Measurements from ENCODE around the gene C4B.
"Not testable (repeated sequence)": the region's sequence is repeated elsewhere in the genome, so short reads cannot be mapped to it uniquely, and the experiment has no call there.

Gene C4B

GRCh38 chr6:31981744-31982143 lies 32.9 kb upstream of the C4B start, which contains the start of gene C4A:
C4A (plus strand) TSS chr6:31982057; CDS start chr6:31982108, 51 bp downstream.
- DNase-seq (ENCODE audit: low spot score), result not testable (repeated sequence)

DNA sequence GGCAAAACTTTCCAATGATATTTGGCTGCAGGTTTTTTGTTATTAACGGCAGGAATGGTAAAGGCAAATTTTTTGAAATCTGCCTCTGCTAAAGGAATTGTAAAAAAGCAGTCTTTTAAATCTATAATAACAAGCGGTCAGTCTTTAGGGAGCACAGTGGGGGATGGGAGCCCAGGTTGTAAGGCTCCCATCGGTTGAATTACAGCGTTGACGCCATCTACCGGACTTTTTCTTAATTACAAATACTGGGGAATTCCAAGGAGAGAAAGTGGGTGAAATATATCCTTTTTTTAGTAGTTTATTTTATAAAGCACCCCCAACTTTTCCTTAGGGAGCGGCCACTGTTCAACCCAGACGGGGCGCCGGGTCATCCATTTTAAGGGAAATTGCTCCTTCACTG lies 25.2 kb upstream of the C4B start:
- DNase-seq (ENCODE audit: low spot score), result not testable (repeated sequence)

- not testable (repeated sequence) for DNase-seq (ENCODE audit: low spot score)
Measured at GRCh38 chr6:31994421-31994820, 20.2 kb upstream of the C4B start.

DNA sequence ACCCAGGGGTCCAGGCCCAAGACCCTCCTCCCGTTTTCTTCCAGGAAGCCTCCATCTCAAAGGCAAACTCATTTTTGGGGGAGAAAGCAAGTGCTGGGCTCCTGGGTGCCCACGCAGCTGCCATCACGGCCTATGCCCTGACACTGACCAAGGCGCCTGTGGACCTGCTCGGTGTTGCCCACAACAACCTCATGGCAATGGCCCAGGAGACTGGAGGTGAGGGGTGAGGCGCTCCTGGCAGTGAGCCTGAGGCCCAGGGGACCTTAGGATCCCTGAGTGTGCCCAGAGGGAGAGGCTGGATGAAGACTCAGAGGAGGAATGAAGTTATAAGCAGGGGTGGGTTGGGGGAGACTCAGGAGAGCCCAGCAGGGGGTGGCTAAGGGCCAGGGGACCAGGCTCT lies 18.2 kb upstream of the C4B start:
- DNase-seq (ENCODE audit: low spot score), result not testable (repeated sequence)

DNA sequence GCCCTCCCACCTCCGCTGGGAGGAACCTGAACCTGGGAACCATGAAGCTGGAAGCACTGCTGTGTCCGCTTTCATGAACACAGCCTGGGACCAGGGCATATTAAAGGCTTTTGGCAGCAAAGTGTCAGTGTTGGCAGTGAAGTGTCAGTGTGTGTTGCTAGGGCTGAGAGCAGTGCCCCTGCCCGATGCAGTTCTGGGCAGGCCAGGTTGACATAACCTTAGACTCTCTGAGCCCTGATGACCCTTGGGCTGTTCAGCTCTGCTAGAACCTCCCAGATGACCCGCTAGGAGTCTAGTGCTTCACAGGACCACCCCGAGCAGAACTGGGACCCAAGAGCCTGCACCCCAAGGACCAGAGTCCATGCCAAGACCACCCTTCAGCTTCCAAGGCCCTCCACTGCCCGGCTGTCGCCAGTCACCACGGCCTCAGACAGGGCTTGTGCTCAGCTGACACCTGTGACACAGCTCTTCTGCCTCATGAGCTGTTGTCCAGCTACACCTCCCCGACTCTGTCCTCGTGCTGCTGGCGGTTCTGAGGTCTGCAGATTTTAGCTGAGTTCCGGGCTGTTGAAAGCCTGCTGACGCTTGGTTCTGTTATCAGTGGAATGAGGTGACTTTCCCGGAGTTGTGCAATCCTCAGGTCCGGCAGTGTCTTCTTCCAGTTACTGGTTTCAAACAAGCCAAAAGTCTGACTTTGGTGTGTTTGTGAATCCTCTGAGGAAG lies 11.9 kb upstream of the C4B start:
- not testable (repeated sequence) for DNase-seq (ENCODE audit: low spot score)

DNA sequence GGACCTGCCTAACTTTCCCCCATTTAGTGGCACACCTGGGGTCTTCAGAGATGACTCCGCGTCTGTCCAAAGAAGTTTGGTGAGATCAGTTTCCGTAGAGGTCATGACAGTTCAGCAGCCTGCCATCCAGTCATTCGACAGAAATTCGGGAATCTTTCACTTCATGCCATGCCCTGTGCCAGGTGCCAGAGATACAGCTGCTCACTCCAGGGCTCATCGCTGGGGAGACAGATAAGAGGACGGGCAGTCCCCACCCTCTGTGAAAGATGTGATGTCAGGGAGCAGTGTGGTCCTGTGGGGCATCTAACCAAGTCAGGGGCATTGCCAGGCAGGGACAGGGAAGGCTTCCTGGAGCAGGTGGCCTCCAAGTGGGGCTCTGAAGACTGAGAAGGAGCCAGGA lies 11.3 kb upstream of the C4B start:
- DNase-seq (ENCODE audit: low spot score), result not testable (repeated sequence)

DNA sequence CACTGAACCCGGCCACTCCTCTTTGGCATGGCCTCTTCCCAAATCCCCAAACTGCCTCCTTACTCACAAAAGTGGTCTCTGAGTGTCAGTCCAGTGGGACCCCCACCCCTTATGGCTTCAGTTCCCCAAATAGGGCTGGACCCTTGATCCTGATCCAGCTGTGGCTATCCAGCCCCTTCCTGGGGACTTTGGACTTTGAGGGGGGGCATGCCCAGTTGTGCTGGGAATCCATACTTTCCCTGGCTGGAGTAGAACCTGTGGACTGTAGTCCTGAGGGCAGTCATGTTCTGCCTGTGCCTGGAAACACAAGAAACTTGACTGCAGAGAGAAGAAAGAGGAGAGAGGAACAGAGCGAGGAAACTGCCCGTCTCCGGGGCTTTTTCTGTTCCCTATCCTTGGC lies 10.2 kb upstream of the C4B start:
- not testable (repeated sequence) for DNase-seq (ENCODE audit: low spot score)

DNA sequence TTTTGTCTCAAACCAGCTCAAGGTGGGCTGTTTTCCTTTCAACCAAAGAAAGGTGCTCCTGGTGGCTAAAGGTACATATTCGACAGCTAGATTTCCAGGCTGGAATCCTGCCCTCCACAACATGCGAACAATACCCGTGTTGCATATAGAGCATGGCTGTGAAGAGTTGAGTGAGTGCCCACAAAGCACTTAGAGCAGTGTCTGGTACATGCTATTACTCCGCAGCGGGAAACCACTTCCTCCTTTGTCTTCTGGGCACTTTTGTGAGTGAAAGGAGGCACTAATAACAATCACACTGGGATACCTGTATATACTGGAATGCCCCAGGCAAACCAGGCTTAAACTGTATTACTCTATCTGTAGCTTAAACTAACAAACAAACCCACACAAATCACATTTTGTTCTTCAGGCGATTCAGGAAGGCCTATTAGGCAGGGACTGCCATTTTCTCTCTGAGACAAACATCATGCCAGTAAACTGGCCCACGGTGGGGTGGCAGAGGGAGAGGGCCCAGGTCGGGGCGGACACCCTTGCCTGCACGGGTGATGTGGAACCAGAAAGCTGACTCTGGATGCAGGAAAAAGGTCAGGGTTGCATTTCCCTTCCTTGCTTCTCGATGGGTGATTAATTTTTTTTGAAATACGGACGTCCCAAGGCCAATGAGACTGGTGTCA lies 9.6 kb upstream of the C4B start:
- DNase-seq (ENCODE audit: low spot score), result not testable (repeated sequence)

- not testable (repeated sequence) for DNase-seq (ENCODE audit: low spot score)
Measured at GRCh38 chr6:32005538-32005880, 9.1 kb upstream of the C4B start.

DNA sequence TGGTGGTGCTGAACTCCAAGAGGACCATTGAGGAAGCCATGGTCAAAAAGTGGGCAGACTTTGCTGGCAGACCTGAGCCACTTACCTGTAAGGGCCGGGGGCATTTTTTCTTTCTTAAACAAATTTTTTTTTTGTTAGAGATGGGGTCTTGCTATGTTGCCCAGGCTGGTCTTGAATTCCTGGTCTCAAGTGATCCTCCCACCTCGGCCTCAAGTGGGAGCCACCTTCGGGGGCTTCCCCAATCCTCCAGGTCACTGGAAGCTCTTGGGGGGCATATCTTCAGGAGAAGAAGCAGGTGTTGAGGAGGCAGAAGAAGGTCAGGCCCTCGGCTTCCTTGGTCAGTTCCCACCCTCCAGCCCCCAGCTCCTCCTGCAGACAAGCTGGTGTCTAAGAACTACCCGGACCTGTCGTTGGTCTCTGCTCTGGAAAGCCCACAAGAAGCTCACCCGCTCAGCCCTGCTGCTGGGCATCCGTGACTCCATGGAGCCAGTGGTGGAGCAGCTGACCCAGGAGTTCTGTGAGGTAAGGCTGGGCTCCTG lies 8.5 kb upstream of the C4B start:
- DNase-seq (ENCODE audit: low spot score), result not testable (repeated sequence)

GRCh38 chr6:32007086-32007485 lies 7.5 kb upstream of the C4B start:
- DNase-seq (ENCODE audit: low spot score), result not testable (repeated sequence)

DNA sequence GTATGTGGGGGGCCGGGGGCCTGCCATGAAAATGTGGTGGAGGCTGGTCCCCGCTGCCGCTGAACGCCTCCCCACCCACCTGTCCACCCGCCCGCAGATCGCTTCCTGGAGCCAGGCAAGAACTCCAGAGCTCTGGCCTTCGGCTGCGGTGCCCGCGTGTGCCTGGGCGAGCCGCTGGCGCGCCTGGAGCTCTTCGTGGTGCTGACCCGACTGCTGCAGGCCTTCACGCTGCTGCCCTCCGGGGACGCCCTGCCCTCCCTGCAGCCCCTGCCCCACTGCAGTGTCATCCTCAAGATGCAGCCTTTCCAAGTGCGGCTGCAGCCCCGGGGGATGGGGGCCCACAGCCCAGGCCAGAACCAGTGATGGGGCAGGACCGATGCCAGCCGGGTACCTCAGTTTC lies 6.6 kb upstream of the C4B start:
- DNase-seq (ENCODE audit: low spot score), result not testable (repeated sequence)

- DNase-seq (ENCODE audit: low spot score), result not testable (repeated sequence)
Measured at GRCh38 chr6:32008616-32009015, 6.0 kb upstream of the C4B start.

GRCh38 chr6:32009537-32009936 lies 5.1 kb upstream of the C4B start:
- not testable (repeated sequence) for DNase-seq (ENCODE audit: low spot score)

- DNase-seq (ENCODE audit: low spot score), result not testable (repeated sequence)
Measured at GRCh38 chr6:32010856-32011530, 3.6 kb upstream of the C4B start.

DNA sequence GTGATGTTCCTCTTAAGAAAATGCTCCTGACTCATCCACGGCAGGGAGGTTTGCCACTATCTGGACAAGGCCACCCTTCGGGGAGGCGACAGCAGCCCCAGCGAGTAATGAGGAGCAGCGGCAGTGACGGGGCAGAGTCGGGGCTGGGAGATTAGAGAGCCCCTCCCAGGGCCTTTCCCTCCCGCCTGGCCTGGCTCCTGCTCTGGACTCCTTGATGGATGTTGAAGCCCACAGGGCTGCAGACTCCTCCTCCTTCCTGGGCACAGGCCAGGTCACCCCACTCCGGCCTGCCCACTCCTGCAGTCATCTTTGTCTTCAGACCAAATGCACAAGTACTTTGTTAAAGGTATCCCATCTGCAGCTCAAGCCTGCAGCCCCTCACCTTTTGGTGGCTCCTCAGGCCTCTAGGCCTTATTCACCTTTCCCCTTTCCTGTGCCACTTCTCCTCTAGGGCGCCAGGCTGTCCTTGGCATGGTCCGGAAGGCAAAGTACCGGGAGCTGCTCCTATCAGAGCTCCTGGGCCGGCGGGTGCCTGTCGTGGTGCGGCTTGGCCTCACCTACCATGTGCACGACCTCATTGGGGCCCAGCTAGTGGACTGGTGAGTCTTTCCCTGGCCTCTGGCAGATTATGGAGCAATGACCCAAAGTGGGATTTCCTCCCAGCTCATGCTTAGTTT lies 1.5 kb upstream of the C4B start:
- peak; percentile 31 for DNase-seq (ENCODE audit: low spot score)

GRCh38 chr6:32013738-32014137 lies 857 bp upstream of the C4B start:
- not testable (repeated sequence) for DNase-seq (ENCODE audit: low spot score)

DNA sequence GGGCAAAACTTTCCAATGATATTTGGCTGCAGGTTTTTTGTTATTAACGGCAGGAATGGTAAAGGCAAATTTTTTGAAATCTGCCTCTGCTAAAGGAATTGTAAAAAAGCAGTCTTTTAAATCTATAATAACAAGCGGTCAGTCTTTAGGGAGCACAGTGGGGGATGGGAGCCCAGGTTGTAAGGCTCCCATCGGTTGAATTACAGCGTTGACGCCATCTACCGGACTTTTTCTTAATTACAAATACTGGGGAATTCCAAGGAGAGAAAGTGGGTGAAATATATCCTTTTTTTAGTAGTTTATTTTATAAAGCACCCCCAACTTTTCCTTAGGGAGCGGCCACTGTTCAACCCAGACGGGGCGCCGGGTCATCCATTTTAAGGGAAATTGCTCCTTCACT lies 7.5 kb downstream of the C4B start:
- DNase-seq (ENCODE audit: low spot score), result not testable (repeated sequence)

- not testable (repeated sequence) for DNase-seq (ENCODE audit: low spot score)
Measured at GRCh38 chr6:32028631-32029030, 14.0 kb downstream of the C4B start.

DNA sequence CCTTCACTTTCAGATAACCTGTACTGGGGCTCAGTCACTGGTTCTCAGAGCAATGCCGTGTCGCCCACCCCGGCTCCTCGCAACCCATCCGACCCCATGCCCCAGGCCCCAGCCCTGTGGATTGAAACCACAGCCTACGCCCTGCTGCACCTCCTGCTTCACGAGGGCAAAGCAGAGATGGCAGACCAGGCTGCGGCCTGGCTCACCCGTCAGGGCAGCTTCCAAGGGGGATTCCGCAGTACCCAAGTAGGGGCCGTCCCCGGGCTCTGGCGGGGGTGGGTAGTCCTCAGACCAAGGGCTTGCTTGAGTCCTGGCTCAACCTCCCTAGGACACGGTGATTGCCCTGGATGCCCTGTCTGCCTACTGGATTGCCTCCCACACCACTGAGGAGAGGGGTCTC lies 15.0 kb downstream of the C4B start:
- DNase-seq (ENCODE audit: low spot score), result not testable (repeated sequence)

- DNase-seq (ENCODE audit: low spot score), result not testable (repeated sequence)
Measured at GRCh38 chr6:32035283-32036013, 20.9 kb downstream of the C4B start.
